ENCODE results near the gene IFITM10. TPM values are rescaled to one million over a fixed set of nuclear protein-coding genes. Genes with fewer than 3 reads are reported as not detected.

IFITM10 gene
- polyA plus RNA-seq, 2 donors: 0.73 to 1.1 TPM

GRCh38 chr11:1719781-1720180 is 30.6 kb downstream of the IFITM10 start:
- WGBS, 2 donors: 79 to 81% methylated on average over 8 of the region's 8 CpGs
- H3K36me3 ChIP-seq (ENCODE audit: control insufficient read depth in 2 of 2, insufficient read depth in 2 of 2, low read length in 1 of 2): no peaks in the 10 kb centered on the region
- no peak overlapping the region for H3K4me3 ChIP-seq (ENCODE audit: low read depth in 1 of 2, low read length in 2 of 2)
- no peaks in the 10 kb centered on the region for H3K9me3 ChIP-seq (ENCODE audit: control insufficient read depth in 2 of 2, insufficient read depth in 1 of 2, low read depth in 1 of 2, low read length in 1 of 2)
- peaks cover 0 to 2% of the 10 kb centered on the region in 2 donors for H3K27me3 ChIP-seq (ENCODE audit: control insufficient read depth in 1 of 2, insufficient read depth in 2 of 2, low read length in 2 of 2)
- no peak overlapping the region for H3K27ac ChIP-seq (ENCODE audit: low read depth in 2 of 2, low read length in 1 of 2)
- no peaks in the 10 kb centered on the region for H3K4me1 ChIP-seq (ENCODE audit: control insufficient read depth in 2 of 2, insufficient read depth in 2 of 2, low read length in 1 of 2)

- Histone ChIP-seq H3K27ac (ENCODE audit: low read depth in 2 of 2, low read length in 1 of 2) (no peak overlapping the region), H3K4me1 (ENCODE audit: control insufficient read depth in 2 of 2, insufficient read depth in 2 of 2, low read length in 1 of 2) (no peaks in the 10 kb centered on the region), H3K4me3 (ENCODE audit: low read depth in 1 of 2, low read length in 2 of 2) (no peak overlapping the region), H3K9me3 (ENCODE audit: control insufficient read depth in 2 of 2, insufficient read depth in 1 of 2, low read depth in 1 of 2, low read length in 1 of 2) (no peaks in the 10 kb centered on the region), H3K36me3 (ENCODE audit: control insufficient read depth in 2 of 2, insufficient read depth in 2 of 2, low read length in 1 of 2) (no peaks in the 10 kb centered on the region), H3K27me3 (ENCODE audit: control insufficient read depth in 1 of 2, insufficient read depth in 2 of 2, low read length in 2 of 2) (peaks cover 0 to 2% of the 10 kb centered on the region in 2 donors)
- 92 to 93% methylated on average over 15 of the region's 15 CpGs for WGBS, 2 donors
These were observed 32.1 kb downstream of the IFITM10 start for GRCh38 chr11:1718326-1718725.

- H3K27me3 ChIP-seq (ENCODE audit: control insufficient read depth in 1 of 2, insufficient read depth in 2 of 2, low read length in 2 of 2): peaks cover 0 to 2% of the 10 kb centered on the region in 2 donors
- H3K9me3 ChIP-seq (ENCODE audit: control insufficient read depth in 2 of 2, insufficient read depth in 1 of 2, low read depth in 1 of 2, low read length in 1 of 2): no peaks in the 10 kb centered on the region
- 60 to 71% methylated on average over 8 of the region's 8 CpGs for WGBS, 2 donors
- H3K27ac ChIP-seq (ENCODE audit: low read depth in 2 of 2, low read length in 1 of 2): no peak overlapping the region
- H3K36me3 ChIP-seq (ENCODE audit: control insufficient read depth in 2 of 2, insufficient read depth in 2 of 2, low read length in 1 of 2): no peaks in the 10 kb centered on the region
- H3K4me3 ChIP-seq (ENCODE audit: low read depth in 1 of 2, low read length in 2 of 2): no peak overlapping the region
- H3K4me1 ChIP-seq (ENCODE audit: control insufficient read depth in 2 of 2, insufficient read depth in 2 of 2, low read length in 1 of 2): no peaks in the 10 kb centered on the region
These were observed 32.6 kb downstream of the IFITM10 start for GRCh38 chr11:1717745-1718144.

DNA sequence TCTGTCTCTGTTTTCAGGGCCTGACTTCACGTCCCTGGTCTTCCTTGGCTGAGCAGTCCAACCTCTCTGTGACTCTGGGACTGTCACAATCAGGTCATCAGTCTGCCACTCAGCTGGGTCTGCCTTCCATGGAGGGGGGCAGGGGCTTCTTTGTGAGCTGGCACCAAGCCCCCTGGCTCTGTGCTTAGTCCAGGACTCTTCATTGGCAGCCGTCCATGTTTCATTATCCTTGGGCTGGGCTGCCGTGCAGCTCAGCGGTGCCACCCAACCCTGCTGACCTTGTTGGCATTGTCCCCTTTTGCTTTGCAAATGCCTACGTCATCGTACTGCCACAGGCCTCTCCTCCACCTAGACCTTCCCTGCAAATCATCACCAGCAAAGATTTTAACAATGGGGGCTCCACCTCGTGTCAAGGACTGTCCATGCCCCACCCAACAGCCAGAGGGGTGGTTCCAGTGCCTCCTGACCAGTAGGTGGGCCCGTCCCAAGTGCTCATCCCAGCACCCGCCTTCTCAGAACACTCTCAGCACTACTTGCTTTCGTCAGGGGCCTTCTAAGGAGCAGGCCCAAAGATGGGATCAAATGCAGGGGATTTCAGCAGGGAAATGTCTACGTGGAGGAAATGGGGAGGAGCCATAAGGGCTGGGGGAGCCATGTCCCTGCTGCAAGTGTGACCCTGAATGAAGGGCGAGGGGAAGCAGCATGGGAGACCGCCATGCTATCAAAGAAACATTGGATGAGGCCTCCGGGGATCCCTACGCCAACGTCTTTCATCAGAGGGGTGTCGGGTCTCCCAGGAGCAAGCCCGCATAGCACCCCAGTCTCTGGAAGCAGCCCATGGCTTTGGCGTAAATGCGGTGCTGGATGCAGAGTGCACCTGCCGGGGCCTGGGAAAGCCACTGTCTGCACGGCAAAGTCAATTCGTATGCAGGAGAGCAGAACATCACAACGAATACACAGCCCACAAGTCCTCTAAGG is 35.2 kb downstream of the IFITM10 start:
- Histone ChIP-seq H3K4me3 (ENCODE audit: low read depth in 1 of 2, low read length in 2 of 2) (no peak overlapping the region), H3K27me3 (ENCODE audit: control insufficient read depth in 1 of 2, insufficient read depth in 2 of 2, low read length in 2 of 2) (no peaks in the 10 kb centered on the region), H3K4me1 (ENCODE audit: control insufficient read depth in 2 of 2, insufficient read depth in 2 of 2, low read length in 1 of 2) (no peaks in the 10 kb centered on the region), H3K27ac (ENCODE audit: low read depth in 2 of 2, low read length in 1 of 2) (no peak overlapping the region), H3K9me3 (ENCODE audit: control insufficient read depth in 2 of 2, insufficient read depth in 1 of 2, low read depth in 1 of 2, low read length in 1 of 2) (no peaks in the 10 kb centered on the region), H3K36me3 (ENCODE audit: control insufficient read depth in 2 of 2, insufficient read depth in 2 of 2, low read length in 1 of 2) (no peaks in the 10 kb centered on the region)
- 79 to 82% methylated on average over 24 of the region's 24 CpGs for WGBS, 2 donors

DNA sequence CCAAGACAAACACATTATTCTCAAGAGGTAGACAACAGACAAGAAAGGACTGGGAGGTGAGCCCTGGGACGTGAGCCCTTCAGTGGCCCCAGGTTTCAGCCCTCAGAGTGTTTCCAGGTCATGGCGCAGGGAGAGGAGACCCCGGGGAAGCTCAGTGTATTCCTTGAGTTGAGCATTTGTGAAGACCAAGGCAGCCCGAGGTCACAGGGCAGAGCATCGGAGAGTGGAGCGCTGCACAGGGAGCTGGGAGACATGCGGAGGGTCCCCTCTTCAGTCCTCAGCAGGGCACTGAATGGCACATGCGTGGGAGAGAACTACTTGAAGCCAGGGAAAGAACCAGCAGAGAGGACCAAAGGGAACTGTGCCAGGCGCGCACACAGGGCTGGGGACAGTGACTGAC is 41.7 kb downstream of the IFITM10 start:
- H3K4me3 ChIP-seq (ENCODE audit: low read depth in 1 of 2, low read length in 2 of 2): no peak overlapping the region
- H3K9me3 ChIP-seq (ENCODE audit: control insufficient read depth in 2 of 2, insufficient read depth in 1 of 2, low read depth in 1 of 2, low read length in 1 of 2): no peaks in the 10 kb centered on the region
- H3K27ac ChIP-seq (ENCODE audit: low read depth in 2 of 2, low read length in 1 of 2): no peak overlapping the region
- WGBS, 2 donors: 81 to 91% methylated on average over 10 of the region's 10 CpGs
- H3K4me1 ChIP-seq (ENCODE audit: control insufficient read depth in 2 of 2, insufficient read depth in 2 of 2, low read length in 1 of 2): peaks cover 0 to 2% of the 10 kb centered on the region in 2 donors
- H3K27me3 ChIP-seq (ENCODE audit: control insufficient read depth in 1 of 2, insufficient read depth in 2 of 2, low read length in 2 of 2): no peaks in the 10 kb centered on the region
- no peaks in the 10 kb centered on the region for H3K36me3 ChIP-seq (ENCODE audit: control insufficient read depth in 2 of 2, insufficient read depth in 2 of 2, low read length in 1 of 2)

GRCh38 chr11:1707751-1708150 is 42.6 kb downstream of the IFITM10 start:
- 28 to 37% methylated on average over 4 of the region's 4 CpGs for WGBS, 2 donors
- Histone ChIP-seq H3K4me3 (ENCODE audit: low read depth in 1 of 2, low read length in 2 of 2) (no peak overlapping the region), H3K36me3 (ENCODE audit: control insufficient read depth in 2 of 2, insufficient read depth in 2 of 2, low read length in 1 of 2) (no peaks in the 10 kb centered on the region), H3K4me1 (ENCODE audit: control insufficient read depth in 2 of 2, insufficient read depth in 2 of 2, low read length in 1 of 2) (peaks cover 0 to 2% of the 10 kb centered on the region in 2 donors), H3K27ac (ENCODE audit: low read depth in 2 of 2, low read length in 1 of 2) (no peak overlapping the region), H3K9me3 (ENCODE audit: control insufficient read depth in 2 of 2, insufficient read depth in 1 of 2, low read depth in 1 of 2, low read length in 1 of 2) (no peaks in the 10 kb centered on the region), H3K27me3 (ENCODE audit: control insufficient read depth in 1 of 2, insufficient read depth in 2 of 2, low read length in 2 of 2) (no peaks in the 10 kb centered on the region)

GRCh38 chr11:1706634-1707400 is 43.6 kb downstream of the IFITM10 start:
- Histone ChIP-seq H3K27ac (ENCODE audit: low read depth in 2 of 2, low read length in 1 of 2) (no peak overlapping the region), H3K27me3 (ENCODE audit: control insufficient read depth in 1 of 2, insufficient read depth in 2 of 2, low read length in 2 of 2) (no peaks in the 10 kb centered on the region), H3K4me3 (ENCODE audit: low read depth in 1 of 2, low read length in 2 of 2) (no peak overlapping the region), H3K36me3 (ENCODE audit: control insufficient read depth in 2 of 2, insufficient read depth in 2 of 2, low read length in 1 of 2) (no peaks in the 10 kb centered on the region), H3K9me3 (ENCODE audit: control insufficient read depth in 2 of 2, insufficient read depth in 1 of 2, low read depth in 1 of 2, low read length in 1 of 2) (no peaks in the 10 kb centered on the region), H3K4me1 (ENCODE audit: control insufficient read depth in 2 of 2, insufficient read depth in 2 of 2, low read length in 1 of 2) (peaks cover 0 to 2% of the 10 kb centered on the region in 2 donors)
- 79 to 83% methylated on average over 17 of the region's 17 CpGs for WGBS, 2 donors

DNA sequence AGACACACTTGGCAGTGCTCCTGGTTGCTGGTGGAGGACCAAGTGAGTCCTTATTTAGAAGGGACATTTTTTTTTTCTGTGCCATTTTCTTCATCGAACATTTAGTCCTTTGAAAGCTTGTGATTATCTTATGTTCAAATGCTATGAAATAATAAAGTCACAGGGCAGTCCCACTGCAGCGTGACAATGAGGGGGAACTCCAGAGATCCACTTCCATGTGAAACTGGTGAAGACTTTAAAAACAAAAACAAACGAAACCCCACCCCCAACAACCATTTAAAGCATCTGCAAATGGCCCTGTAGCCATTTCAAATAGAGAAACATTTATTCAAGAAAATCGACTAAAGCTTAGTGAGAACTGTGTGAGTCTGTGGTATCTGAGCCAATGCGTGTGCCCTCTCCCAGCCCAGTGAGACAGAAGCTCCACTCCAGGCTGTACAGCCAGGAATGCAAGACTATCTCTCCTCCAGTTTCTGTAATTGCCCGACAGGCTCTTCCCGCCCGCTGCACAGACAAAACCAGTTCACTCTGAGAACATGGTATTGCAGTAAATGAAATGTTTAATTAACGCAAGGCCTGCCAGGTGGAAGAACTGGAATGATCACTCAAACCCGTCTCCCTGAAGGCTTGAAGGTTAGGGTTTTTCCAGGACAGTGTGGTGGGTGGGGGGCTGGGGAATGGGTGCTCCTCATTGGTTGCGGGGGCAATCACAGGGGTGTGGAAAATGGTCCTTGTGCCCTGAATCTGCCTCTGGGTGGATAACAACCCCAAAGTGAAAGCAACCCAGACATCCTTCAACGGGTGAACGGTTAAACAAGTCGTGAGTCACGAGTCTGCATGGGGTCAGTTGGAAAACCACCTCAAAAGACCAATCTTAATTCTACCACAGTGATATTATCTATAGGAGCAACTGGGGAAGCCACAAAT is 45.0 kb downstream of the IFITM10 start:
- Histone ChIP-seq H3K27ac (ENCODE audit: low read depth in 2 of 2, low read length in 1 of 2) (peak overlapping the region; percentile 63 to 82), H3K4me3 (ENCODE audit: low read depth in 1 of 2, low read length in 2 of 2) (no peak overlapping the region), H3K4me1 (ENCODE audit: control insufficient read depth in 2 of 2, insufficient read depth in 2 of 2, low read length in 1 of 2) (peaks cover 0 to 2% of the 10 kb centered on the region in 2 donors), H3K36me3 (ENCODE audit: control insufficient read depth in 2 of 2, insufficient read depth in 2 of 2, low read length in 1 of 2) (no peaks in the 10 kb centered on the region), H3K27me3 (ENCODE audit: control insufficient read depth in 1 of 2, insufficient read depth in 2 of 2, low read length in 2 of 2) (no peaks in the 10 kb centered on the region), H3K9me3 (ENCODE audit: control insufficient read depth in 2 of 2, insufficient read depth in 1 of 2, low read depth in 1 of 2, low read length in 1 of 2) (no peaks in the 10 kb centered on the region)
- 43 to 48% methylated on average over 15 of the region's 15 CpGs for WGBS, 2 donors

GRCh38 chr11:1703146-1703545 is 47.2 kb downstream of the IFITM10 start:
- Histone ChIP-seq H3K4me3 (ENCODE audit: low read depth in 1 of 2, low read length in 2 of 2) (no peak overlapping the region), H3K9me3 (ENCODE audit: control insufficient read depth in 2 of 2, insufficient read depth in 1 of 2, low read depth in 1 of 2, low read length in 1 of 2) (no peaks in the 10 kb centered on the region), H3K36me3 (ENCODE audit: control insufficient read depth in 2 of 2, insufficient read depth in 2 of 2, low read length in 1 of 2) (no peaks in the 10 kb centered on the region), H3K27me3 (ENCODE audit: control insufficient read depth in 1 of 2, insufficient read depth in 2 of 2, low read length in 2 of 2) (no peaks in the 10 kb centered on the region), H3K4me1 (ENCODE audit: control insufficient read depth in 2 of 2, insufficient read depth in 2 of 2, low read length in 1 of 2) (peaks cover 0 to 2% of the 10 kb centered on the region in 2 donors), H3K27ac (ENCODE audit: low read depth in 2 of 2, low read length in 1 of 2) (no peak overlapping the region)
- 88 to 90% methylated on average over 6 of the region's 6 CpGs for WGBS, 2 donors
